HG03457 (cell line): ENCODE data around the gene B3GALNT2.

Source experiments
- ATAC-seq: cut with Tn5 transposase; IDR thresholded peaks from one replicate; pipeline ENCODE4 v1.9.1; 2021; ENCODE audit warnings: moderate number of reproducible peaks; ENCODE audit not compliant: unreplicated experiment

Gene B3GALNT2

GRCh38 chr1:235455823-235456222 is 48.4 kb downstream of the B3GALNT2 start:
- no peak for ATAC-seq

GRCh38 chr1:235455097-235455496 is 49.2 kb downstream of the B3GALNT2 start:
- ATAC-seq: no peak

GRCh38 chr1:235454021-235454420 is 50.2 kb downstream of the B3GALNT2 start:
- ATAC-seq: no peak

- ATAC-seq: no peak
Measured at GRCh38 chr1:235450886-235451483, 53.3 kb downstream of the B3GALNT2 start.

- ATAC-seq: no peak
Measured at GRCh38 chr1:235450433-235450832, 53.8 kb downstream of the B3GALNT2 start.

- ATAC-seq: no peak
Measured at GRCh38 chr1:235448616-235449015, 55.6 kb downstream of the B3GALNT2 start.

GRCh38 chr1:235442788-235443429 is 61.3 kb downstream of the B3GALNT2 start:
- no peak for ATAC-seq

- ATAC-seq: no peak
Measured at GRCh38 chr1:235441159-235441685, 63.0 kb downstream of the B3GALNT2 start.

- no peak for ATAC-seq
Measured at GRCh38 chr1:235434001-235434400, 70.3 kb downstream of the B3GALNT2 start.

GRCh38 chr1:235430991-235431390 is 73.3 kb downstream of the B3GALNT2 start:
- ATAC-seq: no peak

GRCh38 chr1:235429143-235429542 is 75.1 kb downstream of the B3GALNT2 start:
- no peak for ATAC-seq

- no peak for ATAC-seq
Measured at GRCh38 chr1:235427447-235427846, 76.8 kb downstream of the B3GALNT2 start.

GRCh38 chr1:235426680-235427079 is 77.6 kb downstream of the B3GALNT2 start:
- ATAC-seq: no peak

GRCh38 chr1:235426143-235426542 is 78.1 kb downstream of the B3GALNT2 start:
- ATAC-seq: no peak

- ATAC-seq: no peak
Measured at GRCh38 chr1:235425357-235425756, 78.9 kb downstream of the B3GALNT2 start.

- no peak for ATAC-seq
Measured at GRCh38 chr1:235424092-235424491, 80.2 kb downstream of the B3GALNT2 start.

- peak; percentile 56 for ATAC-seq
Measured at GRCh38 chr1:235423214-235423652, 81.0 kb downstream of the B3GALNT2 start.

- no peak for ATAC-seq
Measured at GRCh38 chr1:235421751-235422150, 82.5 kb downstream of the B3GALNT2 start.

GRCh38 chr1:235417086-235417697 is 87.1 kb downstream of the B3GALNT2 start:
- ATAC-seq: no peak

- no peak for ATAC-seq
Measured at GRCh38 chr1:235416662-235417049, 87.6 kb downstream of the B3GALNT2 start.

GRCh38 chr1:235415008-235415904 is 89.0 kb downstream of the B3GALNT2 start:
- ATAC-seq: no peak
